C4-2B (cell line): ENCODE data around the gene GCHFR.

Source experiments
- H3K27ac ChIP-seq: fragments of 450-650 bp; 2 replicates; pipeline ENCODE4 v1.5.1; 2017
- ZFX ChIP-seq: fragments of 450-650 bp; IDR thresholded peaks from 2 replicates; pipeline ENCODE4 v1.6.1; 2017
- TF ChIP-seq, protein P1 (sequence below): fragments of 450-650 bp; conservative IDR thresholded peaks from 2 replicates; pipeline ENCODE4 v1.5.1; 2017; ENCODE audit warnings: mild to moderate bottlenecking

GCHFR gene

GRCh38 chr15:40771242-40771641 is 7.4 kb downstream of the GCHFR start:
- no peak overlapping the region for H3K27ac ChIP-seq
- TF ChIP-seq ZFX, result no peak
- TF ChIP-seq, protein P1, sequence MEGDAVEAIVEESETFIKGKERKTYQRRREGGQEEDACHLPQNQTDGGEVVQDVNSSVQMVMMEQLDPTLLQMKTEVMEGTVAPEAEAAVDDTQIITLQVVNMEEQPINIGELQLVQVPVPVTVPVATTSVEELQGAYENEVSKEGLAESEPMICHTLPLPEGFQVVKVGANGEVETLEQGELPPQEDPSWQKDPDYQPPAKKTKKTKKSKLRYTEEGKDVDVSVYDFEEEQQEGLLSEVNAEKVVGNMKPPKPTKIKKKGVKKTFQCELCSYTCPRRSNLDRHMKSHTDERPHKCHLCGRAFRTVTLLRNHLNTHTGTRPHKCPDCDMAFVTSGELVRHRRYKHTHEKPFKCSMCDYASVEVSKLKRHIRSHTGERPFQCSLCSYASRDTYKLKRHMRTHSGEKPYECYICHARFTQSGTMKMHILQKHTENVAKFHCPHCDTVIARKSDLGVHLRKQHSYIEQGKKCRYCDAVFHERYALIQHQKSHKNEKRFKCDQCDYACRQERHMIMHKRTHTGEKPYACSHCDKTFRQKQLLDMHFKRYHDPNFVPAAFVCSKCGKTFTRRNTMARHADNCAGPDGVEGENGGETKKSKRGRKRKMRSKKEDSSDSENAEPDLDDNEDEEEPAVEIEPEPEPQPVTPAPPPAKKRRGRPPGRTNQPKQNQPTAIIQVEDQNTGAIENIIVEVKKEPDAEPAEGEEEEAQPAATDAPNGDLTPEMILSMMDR, result no peak

DNA sequence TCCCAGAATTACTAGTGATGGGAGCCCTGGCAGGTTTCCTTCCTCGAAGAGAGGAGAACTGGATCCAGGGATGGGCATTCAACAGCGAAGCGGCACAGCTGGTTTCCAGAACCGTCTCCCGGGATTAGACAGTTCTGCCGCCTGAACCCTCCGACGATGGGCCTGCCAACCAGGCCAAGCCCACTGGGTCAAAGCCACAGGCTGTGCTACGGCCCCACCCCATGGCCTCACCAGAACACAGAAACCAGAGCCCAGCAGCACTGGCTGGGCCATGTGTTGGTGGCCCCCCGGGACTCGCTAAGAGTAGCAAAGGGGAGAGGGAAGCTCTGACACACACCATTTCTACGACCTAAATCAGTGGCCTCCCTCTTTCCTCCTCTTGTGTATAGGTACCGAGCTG is 8.1 kb downstream of the GCHFR start:
- TF ChIP-seq ZFX, result no peak
- TF ChIP-seq, protein P1, result no peak
- no peak overlapping the region for H3K27ac ChIP-seq

GRCh38 chr15:40773496-40773895 is 9.6 kb downstream of the GCHFR start:
- TF ChIP-seq, protein P1, result no peak
- TF ChIP-seq ZFX, result no peak
- no peak overlapping the region for H3K27ac ChIP-seq

DNA sequence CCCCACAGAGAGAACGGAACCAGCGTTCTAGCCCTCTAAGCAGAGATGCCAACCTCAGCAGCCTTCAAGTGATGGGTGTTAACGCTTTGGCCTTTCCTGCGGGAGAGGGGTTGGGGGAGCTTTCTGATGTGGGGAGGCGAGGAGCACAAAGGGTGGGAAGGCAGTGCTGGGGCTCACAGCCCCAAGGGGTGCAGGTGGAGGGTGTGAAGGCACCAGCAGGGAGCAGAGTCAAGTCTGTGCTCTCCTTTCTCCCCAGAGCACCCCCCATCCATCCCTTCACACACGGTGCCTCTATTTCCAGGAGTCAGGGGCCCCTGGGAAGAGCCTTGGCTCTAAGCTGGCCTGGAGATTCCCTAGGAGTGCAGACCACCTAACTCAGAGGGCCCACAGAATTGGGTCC is 10.0 kb downstream of the GCHFR start:
- TF ChIP-seq, protein P1, result no peak
- no peak for TF ChIP-seq ZFX
- H3K27ac ChIP-seq, result no peak overlapping the region

DNA sequence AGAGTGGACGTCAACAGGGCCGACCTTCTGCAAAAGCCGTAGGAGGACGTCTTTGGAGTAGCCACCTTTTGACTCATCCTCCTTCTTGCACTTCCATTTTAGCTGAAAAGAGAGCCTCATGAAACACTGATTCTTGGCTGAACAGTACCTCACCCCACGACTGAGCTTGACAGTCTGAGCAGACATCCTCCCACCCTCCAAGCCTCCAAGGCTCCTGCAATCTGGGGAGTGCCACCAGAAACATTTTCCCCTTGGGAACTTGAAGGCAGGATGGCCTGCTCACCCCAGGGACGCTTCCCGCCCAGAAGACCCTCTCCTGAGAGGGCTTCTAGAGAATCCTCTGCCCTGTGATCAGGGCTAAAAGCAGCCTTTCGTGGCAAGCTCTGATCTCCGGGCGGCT is 11.1 kb downstream of the GCHFR start:
- TF ChIP-seq, protein P1, result no peak
- TF ChIP-seq ZFX, result no peak
- H3K27ac ChIP-seq, result no peak overlapping the region

GRCh38 chr15:40775740-40776536 is 12.1 kb downstream of the GCHFR start:
- TF ChIP-seq, protein P1, result no peak
- no peak for TF ChIP-seq ZFX
- H3K27ac ChIP-seq, result peak overlapping the region; percentile 72

DNA sequence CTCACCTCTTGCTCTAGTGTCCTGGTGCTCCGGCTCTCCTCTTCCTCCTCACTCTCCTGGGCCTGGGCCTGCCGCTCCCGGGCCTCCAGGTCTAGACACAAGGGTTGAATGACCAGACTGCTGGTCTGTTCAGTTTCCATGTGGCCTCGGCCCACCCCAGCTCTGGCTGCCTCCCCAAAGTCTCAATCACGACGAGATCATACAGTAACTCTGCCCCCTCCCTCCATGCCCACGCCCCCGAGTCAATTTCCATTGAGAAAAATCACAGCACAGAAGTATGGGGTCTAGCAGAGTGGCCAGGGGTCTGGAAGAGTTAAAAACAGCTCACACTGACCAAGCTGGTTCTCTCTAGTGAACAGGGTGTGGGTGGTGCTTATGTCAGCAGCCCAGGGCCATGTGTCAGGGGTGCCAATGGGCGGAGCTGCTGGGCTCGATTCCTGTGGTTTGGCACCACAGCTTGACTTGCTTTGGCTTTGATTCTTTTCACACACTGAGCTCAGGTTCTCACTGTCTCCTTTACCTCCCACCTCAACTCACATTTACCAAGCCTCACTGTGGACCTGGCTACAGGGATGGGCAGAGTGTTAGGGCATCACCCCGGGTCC is 12.8 kb downstream of the GCHFR start:
- no peak for TF ChIP-seq ZFX
- TF ChIP-seq, protein P1, result no peak
- peak overlapping the region; percentile 72 for H3K27ac ChIP-seq
